Activated T-helper 2 cell treated with anti-CD3 and anti-CD28 coated beads, Interferon-gamma antibody, Interleukin-2, Interleukin-4, amounts not matched to agents 10 μg/mL and 5 μg/mL and 100 μg/mL, durations not matched to agents 14 hours and 24 hours and 36 hours (primary cell): ENCODE results near the gene NFKB1. TPM values are rescaled to one million over a fixed set of nuclear protein-coding genes. Genes with fewer than 3 reads are reported as not detected.

Experiments
- DNase-seq: peaks from one replicate; pipeline ENCODE4 v3.0.0; 2021; ENCODE audit warnings: low spot score
- H3K27ac Mint-ChIP-seq: one replicate; pipeline ENCODE4 v1.8.0; 2021; ENCODE audit warnings: mixed read lengths
- H3K27me3 Mint-ChIP-seq: one replicate; pipeline ENCODE4 v1.8.0; 2021; ENCODE audit warnings: low read depth, mixed read lengths
- H3K36me3 Mint-ChIP-seq: one replicate; pipeline ENCODE4 v1.8.0; 2021; ENCODE audit warnings: low read depth, mixed read lengths
- H3K4me1 Mint-ChIP-seq: one replicate; pipeline ENCODE4 v1.8.0; 2021; ENCODE audit warnings: low read depth, mixed read lengths
- H3K4me3 Mint-ChIP-seq: one replicate; pipeline ENCODE4 v1.8.0; 2021; ENCODE audit warnings: low read depth, mild to moderate bottlenecking, moderate library complexity, mixed read lengths
- H3K9me3 Mint-ChIP-seq: one replicate; pipeline ENCODE4 v1.8.0; 2021; ENCODE audit warnings: mixed read lengths
- intact Hi-C: fragments of 100-400 bp; cut with micrococcal nuclease; formaldehyde crosslinking; loops from one replicate; pipeline ENCODE4 v1.15.1; 2023
- total RNA-seq: library from RNA; stranded (reverse); gene quantifications from 2 replicates; pipeline ENCODE4 v1.2.3, GENCODE V29; 2022

Gene NFKB1
- total RNA-seq, 1 donor from 2014 or later, result 199 TPM

DNA sequence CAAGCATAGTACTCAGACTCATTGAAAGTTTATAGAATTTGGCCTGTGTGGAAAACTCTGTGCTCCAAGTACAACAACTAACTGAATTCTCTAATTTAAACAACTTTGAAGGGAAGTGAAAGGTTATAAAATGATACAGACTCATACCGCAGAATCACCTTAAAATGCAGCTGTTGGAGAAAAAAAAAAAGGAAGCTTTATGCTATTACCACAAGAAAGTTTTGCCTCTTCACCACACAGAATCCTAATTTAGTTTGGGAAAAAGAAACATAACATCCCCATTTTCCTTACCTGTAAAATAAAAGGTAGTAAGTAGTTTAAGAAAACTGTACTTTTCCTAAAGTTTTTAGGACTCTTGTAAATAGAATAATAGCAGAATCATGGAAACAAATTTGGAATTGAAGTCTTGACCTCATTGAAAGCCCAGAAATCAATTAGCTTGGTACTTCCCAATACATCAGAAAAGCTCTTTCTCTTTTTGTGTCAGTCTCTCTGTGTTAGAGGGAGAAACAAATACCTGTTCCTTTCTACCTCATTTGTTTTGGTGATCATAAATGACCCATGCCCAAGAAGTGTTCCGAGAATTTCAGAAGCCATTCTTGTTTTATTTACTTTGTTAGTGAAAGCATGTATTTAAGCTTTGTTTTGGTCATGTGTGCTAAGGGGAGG, 78.8 kb downstream of the NFKB1 start:
- DNase-seq, result no peak
- Mint-ChIP-seq H3K27me3 (no peaks in the 10 kb centered on the region), H3K27ac (peak overlapping the region; percentile 28), H3K36me3 (peaks cover 88% of the 10 kb centered on the region), H3K4me1 (peaks cover 54% of the 10 kb centered on the region), H3K9me3 (no peaks in the 10 kb centered on the region), H3K4me3 (no peak overlapping the region)
- intact Hi-C loops, result loop anchor here (2.0 kb wide), 1 partner anchor 19 kb away; no protein-coding TSS in a partner anchor

GRCh38 chr4:102580463-102580842, 79.3 kb downstream of the NFKB1 start:
- no peak for DNase-seq
- Mint-ChIP-seq H3K4me1 (peaks cover 54% of the 10 kb centered on the region), H3K9me3 (no peaks in the 10 kb centered on the region), H3K36me3 (peaks cover 88% of the 10 kb centered on the region), H3K4me3 (no peak overlapping the region), H3K27me3 (no peaks in the 10 kb centered on the region), H3K27ac (peak overlapping the region; percentile 28)
- intact Hi-C loops, result loop anchor here (2.0 kb wide), 1 partner anchor 20 kb away; no protein-coding TSS in a partner anchor

- Mint-ChIP-seq H3K4me3 (no peak overlapping the region), H3K36me3 (peaks cover 92% of the 10 kb centered on the region), H3K27me3 (no peaks in the 10 kb centered on the region), H3K27ac (no peak overlapping the region), H3K4me1 (peaks cover 67% of the 10 kb centered on the region), H3K9me3 (no peaks in the 10 kb centered on the region)
- no peak for DNase-seq
- intact Hi-C loops, result no loop called here
Measured at GRCh38 chr4:102584091-102584490, 82.9 kb downstream of the NFKB1 start.

DNA sequence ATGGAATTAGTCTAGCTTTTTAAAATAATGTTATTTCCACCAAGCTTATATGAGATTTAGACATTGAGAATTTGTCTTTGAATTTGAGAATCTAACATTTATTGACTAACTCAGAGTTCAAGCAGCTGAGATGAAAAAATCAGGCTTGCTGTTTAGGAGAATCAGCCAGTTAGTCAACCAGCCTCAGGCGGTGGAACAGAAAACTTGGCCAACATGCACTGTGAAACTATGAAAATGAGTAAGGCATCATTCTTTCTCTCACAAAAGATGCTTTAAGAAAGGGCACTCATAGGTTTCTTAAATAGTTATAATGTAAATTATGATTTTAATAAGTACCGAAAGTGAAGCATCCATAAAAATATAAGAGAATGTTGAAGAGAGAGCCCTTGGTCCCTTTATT, 84.2 kb downstream of the NFKB1 start:
- no peak for DNase-seq
- H3K4me1 Mint-ChIP-seq, result peaks cover 68% of the 10 kb centered on the region
- peaks cover 93% of the 10 kb centered on the region for H3K36me3 Mint-ChIP-seq
- peak overlapping the region; percentile 75 for H3K27ac Mint-ChIP-seq
- intact Hi-C loops, result loop anchor here (5.0 kb wide), 2 partner anchors 33 to 42 kb away; no protein-coding TSS in a partner anchor
- peak overlapping the region; percentile 45 for H3K4me3 Mint-ChIP-seq
- H3K9me3 Mint-ChIP-seq, result no peaks in the 10 kb centered on the region
- no peaks in the 10 kb centered on the region for H3K27me3 Mint-ChIP-seq

- Mint-ChIP-seq H3K9me3 (no peaks in the 10 kb centered on the region), H3K27me3 (no peaks in the 10 kb centered on the region), H3K4me1 (peaks cover 72% of the 10 kb centered on the region), H3K4me3 (peak overlapping the region; percentile 45), H3K27ac (peak overlapping the region; percentile 75), H3K36me3 (peaks cover 97% of the 10 kb centered on the region)
- DNase-seq, result no peak
- intact Hi-C loops, result loop anchor here (1.0 to 5.0 kb wide), 6 partner anchors 13 to 59 kb away; no protein-coding TSS in a partner anchor
Measured at GRCh38 chr4:102586002-102586643, 85.0 kb downstream of the NFKB1 start.

- Mint-ChIP-seq H3K4me3 (peak overlapping the region; percentile 27), H3K36me3 (peaks cover 99% of the 10 kb centered on the region), H3K9me3 (peaks cover 3% of the 10 kb centered on the region), H3K27me3 (no peaks in the 10 kb centered on the region), H3K27ac (peak overlapping the region; percentile 75), H3K4me1 (peaks cover 73% of the 10 kb centered on the region)
- peak; percentile 59 for DNase-seq
- intact Hi-C loops, result loop anchor here (1.0 to 5.0 kb wide), 6 partner anchors 13 to 60 kb away; no protein-coding TSS in a partner anchor
Measured at GRCh38 chr4:102586644-102587021, 85.5 kb downstream of the NFKB1 start.

- peak overlapping the region; percentile 1 for H3K4me3 Mint-ChIP-seq
- H3K27ac Mint-ChIP-seq, result peak overlapping the region; percentile 9
Measured at GRCh38 chr4:102589743-102590142, 88.6 kb downstream of the NFKB1 start.

DNA sequence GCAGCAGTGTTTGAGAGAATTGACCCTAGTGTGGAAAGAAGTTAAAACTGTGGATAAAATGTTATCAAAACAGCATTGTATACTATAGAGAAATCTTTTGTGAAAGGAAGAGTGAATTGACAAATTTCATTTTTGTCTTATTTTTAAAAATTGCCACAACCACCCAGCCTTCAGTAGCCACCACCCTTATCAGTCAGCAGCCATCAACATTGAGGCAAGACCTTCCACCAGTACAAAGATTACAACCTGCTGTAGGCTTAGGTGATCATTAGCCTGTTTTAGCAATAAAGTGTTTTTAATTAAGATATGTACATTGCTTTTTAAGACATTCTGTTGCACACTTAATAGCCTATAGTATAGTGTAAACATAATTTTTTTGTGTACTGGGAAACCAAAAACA, 91.1 kb downstream of the NFKB1 start:
- Mint-ChIP-seq H3K4me1 (peaks cover 80% of the 10 kb centered on the region), H3K9me3 (peaks cover 6% of the 10 kb centered on the region), H3K4me3 (no peak overlapping the region), H3K27ac (peak overlapping the region; percentile 36), H3K27me3 (no peaks in the 10 kb centered on the region), H3K36me3 (peaks cover 96% of the 10 kb centered on the region)
- no peak for DNase-seq
- intact Hi-C loops, result loop anchor here (10.0 kb wide), 1 partner anchor 137 kb away; no protein-coding TSS in a partner anchor

More at GRCh38 chr4:102589743-102590142, 88.6 kb downstream of the NFKB1 start:
- H3K4me1 Mint-ChIP-seq, result peaks cover 87% of the 10 kb centered on the region
- no peak for DNase-seq
- H3K36me3 Mint-ChIP-seq, result peaks cover 96% of the 10 kb centered on the region
- peaks cover 6% of the 10 kb centered on the region for H3K9me3 Mint-ChIP-seq
- H3K27me3 Mint-ChIP-seq, result no peaks in the 10 kb centered on the region
- intact Hi-C loops, result loop anchor here (5.0 to 10.0 kb wide), 3 partner anchors 37 to 135 kb away; no protein-coding TSS in a partner anchor

DNA sequence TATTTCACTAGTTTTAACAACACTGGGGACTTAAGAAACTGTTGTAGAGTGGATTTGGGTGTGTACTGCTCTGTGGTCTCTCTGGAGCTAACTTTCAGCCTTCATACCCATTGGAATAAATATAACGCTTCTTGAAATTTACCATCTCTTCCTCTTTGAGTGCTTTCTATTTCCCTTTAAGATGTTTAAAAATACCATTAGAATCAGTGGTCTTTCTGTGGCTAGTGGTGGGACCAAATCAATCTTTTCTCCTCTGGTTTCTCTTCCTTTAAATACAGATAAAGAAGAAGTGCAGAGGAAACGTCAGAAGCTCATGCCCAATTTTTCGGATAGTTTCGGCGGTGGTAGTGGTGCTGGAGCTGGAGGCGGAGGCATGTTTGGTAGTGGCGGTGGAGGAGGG, 92.0 kb downstream of the NFKB1 start:
- Mint-ChIP-seq H3K27ac (peak overlapping the region; percentile 33), H3K4me1 (peaks cover 80% of the 10 kb centered on the region), H3K4me3 (no peak overlapping the region), H3K9me3 (peaks cover 6% of the 10 kb centered on the region), H3K27me3 (no peaks in the 10 kb centered on the region), H3K36me3 (peaks cover 96% of the 10 kb centered on the region)
- intact Hi-C loops, result loop anchor here (10.0 kb wide), 1 partner anchor 138 kb away; no protein-coding TSS in a partner anchor
- DNase-seq, result no peak

GRCh38 chr4:102594000-102594399, 92.8 kb downstream of the NFKB1 start:
- Mint-ChIP-seq H3K27me3 (no peaks in the 10 kb centered on the region), H3K4me1 (peaks cover 83% of the 10 kb centered on the region), H3K27ac (peak overlapping the region; percentile 70), H3K36me3 (peaks cover 97% of the 10 kb centered on the region), H3K4me3 (no peak overlapping the region), H3K9me3 (peaks cover 6% of the 10 kb centered on the region)
- DNase-seq, result no peak
- intact Hi-C loops, result loop anchor here (10.0 kb wide), 1 partner anchor 139 kb away; no protein-coding TSS in a partner anchor

- H3K36me3 Mint-ChIP-seq, result peaks cover 95% of the 10 kb centered on the region
- peak overlapping the region; percentile 61 for H3K27ac Mint-ChIP-seq
- H3K9me3 Mint-ChIP-seq, result peaks cover 3% of the 10 kb centered on the region
- no peak overlapping the region for H3K4me3 Mint-ChIP-seq
- no peaks in the 10 kb centered on the region for H3K27me3 Mint-ChIP-seq
- DNase-seq, result no peak
- intact Hi-C loops, result loop anchor here (5.0 to 10.0 kb wide), 3 partner anchors 34 to 142 kb away; partner anchors contain the start of gene NFKB1
- H3K4me1 Mint-ChIP-seq, result peaks cover 78% of the 10 kb centered on the region
Measured at GRCh38 chr4:102596532-102596931, 95.4 kb downstream of the NFKB1 start.

DNA sequence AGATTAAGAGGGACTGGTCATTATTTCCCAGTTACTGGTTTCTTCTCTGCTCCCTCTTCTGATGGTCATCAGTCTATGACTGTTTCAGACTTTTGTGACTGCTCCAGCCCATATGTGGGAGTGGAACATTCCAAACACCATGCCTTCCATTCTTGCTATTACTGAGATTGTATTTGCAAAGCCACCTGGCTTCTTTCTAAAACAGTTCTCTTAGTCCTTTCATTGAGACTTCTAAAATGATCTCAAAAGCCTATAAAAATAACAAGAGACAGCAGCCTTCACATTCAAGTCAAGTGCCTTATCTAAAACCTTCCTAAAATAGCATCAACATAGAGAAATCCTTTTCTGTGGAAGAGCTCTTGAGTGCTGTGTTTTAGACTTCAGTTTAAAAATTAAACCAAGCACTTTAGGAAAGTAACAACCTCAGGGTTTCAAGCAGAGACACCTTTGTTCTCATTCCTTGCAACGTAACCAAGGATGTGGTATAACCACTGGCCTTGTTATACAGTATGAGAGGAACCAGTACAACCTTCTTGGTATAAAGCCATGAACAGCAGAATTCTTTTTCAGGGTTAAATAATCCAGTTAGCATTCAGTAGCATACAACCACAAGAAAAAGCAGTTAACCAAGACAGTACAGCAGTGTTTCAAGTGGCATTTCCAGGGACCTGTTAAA, 97.1 kb downstream of the NFKB1 start:
- Mint-ChIP-seq H3K36me3 (peaks cover 91% of the 10 kb centered on the region), H3K27ac (peak overlapping the region; percentile 89), H3K4me3 (peak overlapping the region; percentile 57), H3K27me3 (no peaks in the 10 kb centered on the region), H3K9me3 (peaks cover 1% of the 10 kb centered on the region), H3K4me1 (peaks cover 64% of the 10 kb centered on the region)
- DNase-seq, result no peak
- intact Hi-C loops, result loop anchor here (1.0 to 10.0 kb wide), 5 partner anchors 15 to 208 kb away; partner anchors contain the start of gene NFKB1
